Epithelial cell of esophagus (primary cell): ENCODE results near the gene AUTS2.

Experiments
- DNase-seq: peaks from one replicate; pipeline ENCODE4 v3.0.0; 2010; ENCODE audit warnings: low read depth
- H3K4me3 ChIP-seq: 2 replicates; pipeline ENCODE4 v1.5.1; 2011; ENCODE audit warnings: mild to moderate bottlenecking, low read length, control low read depth
- CTCF ChIP-seq: IDR thresholded peaks from 2 replicates; pipeline ENCODE4 v1.5.1; 2011; ENCODE audit warnings: low read depth, mild to moderate bottlenecking, low read length, control low read depth, inconsistent platforms; ENCODE audit not compliant: insufficient read depth; ENCODE audit errors: missing control alignments

The AUTS2 gene

GRCh38 chr7:70346844-70347462, 748.7 kb downstream of the AUTS2 start:
- H3K4me3 ChIP-seq, result no peak overlapping the region

GRCh38 chr7:70347463-70348254, 749.4 kb downstream of the AUTS2 start:
- no peak for TF ChIP-seq CTCF
- DNase-seq, result no peak
- no peak overlapping the region for H3K4me3 ChIP-seq

More at GRCh38 chr7:70346844-70347462, 748.7 kb downstream of the AUTS2 start:
- no peak for DNase-seq
- TF ChIP-seq CTCF, result no peak

- TF ChIP-seq CTCF, result no peak
- no peak overlapping the region for H3K4me3 ChIP-seq
- DNase-seq, result no peak
Observed at GRCh38 chr7:70349031-70349430, 750.8 kb downstream of the AUTS2 start.

GRCh38 chr7:70349819-70350218, 751.5 kb downstream of the AUTS2 start:
- no peak overlapping the region for H3K4me3 ChIP-seq
- DNase-seq, result no peak
- TF ChIP-seq CTCF, result no peak

GRCh38 chr7:70352088-70352487, 753.8 kb downstream of the AUTS2 start:
- no peak for TF ChIP-seq CTCF
- DNase-seq, result no peak
- no peak overlapping the region for H3K4me3 ChIP-seq

- no peak for TF ChIP-seq CTCF
- no peak overlapping the region for H3K4me3 ChIP-seq
- no peak for DNase-seq
Observed at GRCh38 chr7:70352906-70353305, 754.6 kb downstream of the AUTS2 start.
